GM18858 (cell line): ENCODE measurements around the gene NXPE4.

Experiments used
- ATAC-seq: cut with Tn5 transposase; IDR thresholded peaks from one replicate; pipeline ENCODE4 v1.9.1; 2021; ENCODE audit not compliant: unreplicated experiment

The NXPE4 gene

GRCh38 chr11:114563077-114563476, 32.5 kb downstream of the NXPE4 start:
- ATAC-seq, result no peak

DNA sequence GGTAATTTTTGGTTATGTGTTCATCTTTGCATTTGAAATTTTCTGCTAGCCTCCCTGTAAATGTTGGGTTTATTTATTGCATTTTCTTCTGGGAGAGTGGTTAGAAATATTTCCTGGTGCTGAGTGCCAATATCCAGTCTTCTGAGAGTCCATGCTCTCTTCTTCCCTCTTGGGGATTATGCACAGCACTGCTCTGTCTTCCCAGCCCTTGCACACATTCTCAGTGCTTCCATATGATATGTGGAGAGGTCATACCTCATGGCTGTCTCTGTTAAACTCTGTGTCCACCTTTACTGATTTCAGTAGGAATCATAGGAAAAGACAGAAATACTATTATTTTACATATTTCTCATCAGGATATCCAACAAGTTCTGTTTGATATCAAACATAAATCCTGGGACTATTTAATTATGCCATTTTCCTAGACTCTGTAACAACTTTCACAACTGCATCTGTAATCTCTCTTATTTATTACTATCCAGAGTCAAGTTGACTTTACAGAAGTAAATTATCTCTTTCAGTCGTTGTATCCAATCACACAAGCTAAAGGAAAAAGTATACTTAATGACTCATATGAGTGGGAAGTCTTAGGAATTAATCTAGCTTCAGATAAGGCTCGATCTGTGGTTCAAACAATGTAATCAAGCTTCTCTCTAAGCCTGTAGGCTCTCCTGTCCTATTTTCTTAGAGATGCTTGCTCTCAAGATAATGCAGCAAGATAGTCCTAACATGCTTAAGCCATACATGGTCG, 33.2 kb downstream of the NXPE4 start:
- ATAC-seq, result no peak

DNA sequence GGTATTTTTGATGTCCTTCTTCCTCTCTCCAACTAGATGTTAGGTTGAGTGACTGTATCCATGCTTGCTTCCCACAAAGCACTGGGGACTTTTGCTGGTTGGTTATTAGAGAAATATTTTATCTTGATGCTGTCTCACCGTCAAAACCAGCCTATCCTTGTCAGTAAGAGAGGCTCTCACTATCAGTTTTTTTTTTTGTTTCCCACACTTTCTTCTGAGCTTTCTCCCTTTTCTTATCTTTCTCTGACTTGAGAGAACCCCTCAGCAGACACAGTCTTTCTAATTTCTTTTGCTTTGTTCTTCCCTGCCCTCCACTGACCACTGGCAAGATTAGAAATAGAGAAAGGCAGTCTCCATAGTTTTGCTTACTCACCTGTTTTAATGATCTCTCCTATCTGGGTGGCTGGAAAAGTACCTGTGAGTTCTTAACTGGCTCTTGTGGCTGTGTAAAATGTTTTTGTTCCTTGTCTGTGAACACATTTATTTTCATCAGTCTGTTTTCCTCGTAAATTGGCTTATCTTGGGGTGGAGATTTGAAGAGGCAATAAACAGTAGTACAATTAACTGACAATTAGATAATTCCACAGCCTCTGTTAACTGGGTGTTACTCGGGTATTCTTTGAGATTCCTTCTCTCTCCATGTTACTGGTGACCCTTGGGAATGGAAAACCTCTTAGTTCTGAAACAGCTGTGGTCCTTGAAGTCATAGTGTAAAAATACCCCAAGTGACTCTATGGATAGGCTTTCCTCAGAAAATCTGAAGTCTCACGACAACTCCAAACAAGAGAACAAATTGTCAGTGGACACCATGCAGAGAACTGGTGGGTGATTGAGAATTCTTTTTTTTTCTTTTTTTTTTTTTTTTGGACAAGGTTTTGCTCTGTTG, 35.9 kb downstream of the NXPE4 start, which contains the start of gene NXPE1:
TSS of gene NXPE1 (minus strand) at position 457 of the 886 bp plus-strand sequence. CDS start 8,680 bp downstream, outside the sequence.
- no peak for ATAC-seq

- ATAC-seq, result no peak
Measured at GRCh38 chr11:114556135-114556534, 39.5 kb downstream of the NXPE4 start.

- no peak for ATAC-seq
Measured at GRCh38 chr11:114553642-114554041, 41.9 kb downstream of the NXPE4 start.

GRCh38 chr11:114551060-114551459, 44.5 kb downstream of the NXPE4 start:
- no peak for ATAC-seq

GRCh38 chr11:114525682-114526081, 69.9 kb downstream of the NXPE4 start:
- ATAC-seq, result no peak

DNA sequence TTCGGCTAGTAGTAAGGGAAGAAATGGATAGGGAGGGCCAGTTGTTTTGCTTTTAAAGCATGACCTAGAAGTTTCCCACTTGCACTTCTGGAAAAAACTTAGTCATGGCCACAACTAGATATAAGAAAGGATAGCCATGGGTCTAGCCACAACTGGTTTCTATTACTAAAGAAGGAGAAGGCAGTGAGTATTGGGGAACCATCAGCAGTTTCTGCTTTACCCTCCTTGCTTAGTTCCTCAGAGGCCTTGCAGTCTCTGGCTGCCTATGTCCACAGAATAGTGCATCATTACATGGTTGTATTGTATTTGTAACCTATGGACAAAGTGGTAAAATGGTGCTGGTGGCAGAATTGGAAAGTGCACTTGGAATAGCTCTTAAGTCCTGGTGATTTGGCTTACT, 71.5 kb downstream of the NXPE4 start:
- ATAC-seq, result no peak

- ATAC-seq, result no peak
Measured at GRCh38 chr11:114522818-114523217, 72.8 kb downstream of the NXPE4 start.
